ENCODE results near the gene TXNDC2. TPM values are rescaled to one million over a fixed set of nuclear protein-coding genes. Genes with fewer than 3 reads are reported as not detected.
"Not testable (repeated sequence)": the region's sequence is repeated elsewhere in the genome, so short reads cannot be mapped to it uniquely, and the experiment has no call there.

The TXNDC2 gene
- total and polyA plus RNA-seq, 2 experiments from 2014 or later, result not detected

DNA sequence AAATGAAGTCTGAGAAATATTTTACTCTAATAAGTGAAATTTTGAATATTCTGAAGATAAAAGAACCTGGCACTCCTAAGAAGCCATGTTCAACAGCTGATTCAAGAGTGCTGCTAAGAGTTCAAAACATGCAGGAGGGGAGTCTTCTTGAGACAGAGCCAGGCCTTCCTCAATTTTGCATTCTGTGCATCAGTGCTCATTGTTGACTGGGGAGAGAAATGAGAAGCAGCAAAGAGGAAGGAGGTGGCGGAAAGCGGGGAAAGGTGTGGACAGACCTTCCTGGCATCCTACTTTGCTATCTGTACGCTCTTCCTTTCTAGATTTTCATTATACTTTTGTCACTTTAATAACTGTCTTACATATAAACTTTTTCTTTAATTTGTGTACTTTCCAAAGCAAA, 29.7 kb upstream of the TXNDC2 start:
- H3K4me3 ChIP-seq, result no peak overlapping the region
- TF ChIP-seq, protein P1, sequence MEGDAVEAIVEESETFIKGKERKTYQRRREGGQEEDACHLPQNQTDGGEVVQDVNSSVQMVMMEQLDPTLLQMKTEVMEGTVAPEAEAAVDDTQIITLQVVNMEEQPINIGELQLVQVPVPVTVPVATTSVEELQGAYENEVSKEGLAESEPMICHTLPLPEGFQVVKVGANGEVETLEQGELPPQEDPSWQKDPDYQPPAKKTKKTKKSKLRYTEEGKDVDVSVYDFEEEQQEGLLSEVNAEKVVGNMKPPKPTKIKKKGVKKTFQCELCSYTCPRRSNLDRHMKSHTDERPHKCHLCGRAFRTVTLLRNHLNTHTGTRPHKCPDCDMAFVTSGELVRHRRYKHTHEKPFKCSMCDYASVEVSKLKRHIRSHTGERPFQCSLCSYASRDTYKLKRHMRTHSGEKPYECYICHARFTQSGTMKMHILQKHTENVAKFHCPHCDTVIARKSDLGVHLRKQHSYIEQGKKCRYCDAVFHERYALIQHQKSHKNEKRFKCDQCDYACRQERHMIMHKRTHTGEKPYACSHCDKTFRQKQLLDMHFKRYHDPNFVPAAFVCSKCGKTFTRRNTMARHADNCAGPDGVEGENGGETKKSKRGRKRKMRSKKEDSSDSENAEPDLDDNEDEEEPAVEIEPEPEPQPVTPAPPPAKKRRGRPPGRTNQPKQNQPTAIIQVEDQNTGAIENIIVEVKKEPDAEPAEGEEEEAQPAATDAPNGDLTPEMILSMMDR (IDR thresholded peaks at IDR 0.05; ENCODE audit: low read depth, low read length), result no peak
- peaks cover 42% of the 10 kb centered on the region for H3K27me3 ChIP-seq
- H3K36me3 ChIP-seq, result no peaks in the 10 kb centered on the region
- H3K9me3 ChIP-seq (ENCODE audit: low read depth), result no peaks in the 10 kb centered on the region
- H3K4me1 ChIP-seq (ENCODE audit: low read depth), result peaks cover 3% of the 10 kb centered on the region
- H3K27ac ChIP-seq, result no peak overlapping the region
- no peak for DNase-seq (ENCODE audit: low read depth in 1 of 2, low spot score in 1 of 2)

DNA sequence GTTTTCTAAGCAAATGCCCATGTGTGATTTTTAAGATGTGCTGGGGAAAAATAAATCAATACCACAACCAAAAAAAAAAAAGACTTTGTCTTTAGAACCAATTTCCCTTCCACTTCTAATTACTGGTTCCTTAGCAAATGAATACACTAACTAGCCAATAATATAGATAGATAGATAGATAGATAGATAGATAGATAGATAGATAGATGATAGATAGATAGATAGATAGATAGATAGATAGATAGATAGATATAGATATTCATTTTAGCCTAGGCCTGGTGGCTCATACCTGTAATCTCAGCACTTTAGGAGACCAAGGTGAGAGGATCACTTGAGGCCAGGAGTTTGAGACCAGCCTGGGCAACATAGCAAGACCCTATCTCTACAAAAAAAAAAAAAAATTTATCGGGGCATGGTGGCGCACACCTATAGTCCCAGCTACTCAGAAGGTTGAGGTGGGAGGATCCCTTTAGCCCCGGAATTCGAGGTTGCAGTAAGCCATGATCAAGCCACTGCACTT, 28.2 kb upstream of the TXNDC2 start:
- H3K27ac ChIP-seq; H3K36me3 ChIP-seq; H3K9me3 ChIP-seq (ENCODE audit: low read depth); H3K4me3 ChIP-seq; H3K4me1 ChIP-seq (ENCODE audit: low read depth); DNase-seq (ENCODE audit: low read depth in 1 of 2, low spot score in 1 of 2): not testable (repeated sequence)
- H3K27me3 ChIP-seq, result peaks cover 51% of the 10 kb centered on the region

DNA sequence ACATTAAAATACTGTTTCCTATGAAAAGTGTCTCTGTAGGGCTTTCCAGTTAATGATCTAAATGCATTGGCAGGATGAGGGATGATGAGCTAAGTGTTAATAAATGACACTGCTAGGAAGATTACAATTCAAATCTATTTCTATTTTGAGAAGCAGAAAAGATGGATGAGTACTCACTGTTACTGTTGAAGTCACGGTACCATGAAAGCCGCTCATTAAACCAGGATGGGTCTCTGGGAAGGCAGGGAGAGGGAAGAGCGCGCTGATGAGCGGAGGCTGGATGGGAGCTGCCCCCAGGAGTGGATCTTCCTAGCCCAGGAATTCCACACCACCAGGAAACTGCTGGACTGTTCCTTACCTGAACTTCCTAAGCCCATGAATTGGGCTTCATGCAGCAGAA, 27.1 kb upstream of the TXNDC2 start:
- no peak for DNase-seq (ENCODE audit: low read depth in 1 of 2, low spot score in 1 of 2)
- TF ChIP-seq, protein P1 (IDR thresholded peaks at IDR 0.05; ENCODE audit: low read depth, low read length), result no peak
- Histone ChIP-seq H3K4me1 (ENCODE audit: low read depth) (peaks cover 3% of the 10 kb centered on the region), H3K27me3 (peaks cover 63% of the 10 kb centered on the region), H3K9me3 (ENCODE audit: low read depth) (no peaks in the 10 kb centered on the region), H3K4me3 (no peak overlapping the region), H3K36me3 (no peaks in the 10 kb centered on the region), H3K27ac (no peak overlapping the region)

DNA sequence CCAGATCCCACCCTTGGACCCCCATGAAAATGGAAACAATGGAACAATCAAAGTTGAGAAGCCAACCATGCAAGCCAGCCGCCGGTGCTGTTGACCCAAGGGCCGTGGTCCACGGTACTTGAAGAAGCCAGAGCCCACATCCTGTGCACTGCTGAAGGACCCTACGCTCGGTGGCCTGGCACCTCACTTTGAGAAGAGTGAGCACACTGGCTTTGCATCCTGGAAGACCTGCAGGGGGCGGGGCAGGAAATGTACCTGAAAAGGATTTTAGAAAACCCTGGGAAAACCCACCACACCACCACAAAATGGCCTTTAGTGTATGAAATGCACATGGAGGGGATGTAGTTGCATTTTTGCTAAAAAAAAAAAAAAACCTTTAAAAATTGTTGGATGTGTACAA, 26.5 kb upstream of the TXNDC2 start:
- Histone ChIP-seq H3K27me3 (peaks cover 66% of the 10 kb centered on the region), H3K4me1 (ENCODE audit: low read depth) (peaks cover 3% of the 10 kb centered on the region), H3K9me3 (ENCODE audit: low read depth) (no peaks in the 10 kb centered on the region), H3K4me3 (no peak overlapping the region), H3K36me3 (no peaks in the 10 kb centered on the region), H3K27ac (no peak overlapping the region)
- TF ChIP-seq, protein P1 (IDR thresholded peaks at IDR 0.05; ENCODE audit: low read depth, low read length), result no peak
- no peak for DNase-seq (ENCODE audit: low read depth in 1 of 2, low spot score in 1 of 2)

DNA sequence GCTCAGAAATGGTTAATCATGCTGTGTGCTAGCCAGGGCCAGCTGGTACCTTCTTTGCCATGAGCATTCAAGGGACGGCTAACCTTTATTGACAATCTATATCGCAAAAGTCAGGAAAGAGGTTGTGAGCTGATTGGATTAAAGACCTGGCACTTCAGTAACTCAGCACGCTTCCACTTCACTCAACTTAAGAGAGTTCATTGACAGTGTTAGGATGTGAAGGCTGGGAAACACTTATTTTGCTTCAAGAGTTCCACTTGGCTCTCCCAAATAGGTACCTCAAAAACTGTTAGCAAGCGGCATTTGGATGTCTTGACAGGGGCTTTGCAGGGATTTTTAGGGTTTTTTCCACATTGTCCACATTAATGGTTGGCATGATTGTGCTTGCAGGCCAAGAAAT, 25.1 kb upstream of the TXNDC2 start:
- Histone ChIP-seq H3K27me3 (peaks cover 56% of the 10 kb centered on the region), H3K36me3 (no peaks in the 10 kb centered on the region), H3K9me3 (ENCODE audit: low read depth) (no peaks in the 10 kb centered on the region), H3K4me3 (no peak overlapping the region), H3K4me1 (ENCODE audit: low read depth) (peaks cover 3% of the 10 kb centered on the region), H3K27ac (no peak overlapping the region)
- DNase-seq (ENCODE audit: low read depth in 1 of 2, low spot score in 1 of 2), result peak in 1 of 2 donors; percentile 67
- TF ChIP-seq, protein P1 (IDR thresholded peaks at IDR 0.05; ENCODE audit: low read depth, low read length), result no peak

DNA sequence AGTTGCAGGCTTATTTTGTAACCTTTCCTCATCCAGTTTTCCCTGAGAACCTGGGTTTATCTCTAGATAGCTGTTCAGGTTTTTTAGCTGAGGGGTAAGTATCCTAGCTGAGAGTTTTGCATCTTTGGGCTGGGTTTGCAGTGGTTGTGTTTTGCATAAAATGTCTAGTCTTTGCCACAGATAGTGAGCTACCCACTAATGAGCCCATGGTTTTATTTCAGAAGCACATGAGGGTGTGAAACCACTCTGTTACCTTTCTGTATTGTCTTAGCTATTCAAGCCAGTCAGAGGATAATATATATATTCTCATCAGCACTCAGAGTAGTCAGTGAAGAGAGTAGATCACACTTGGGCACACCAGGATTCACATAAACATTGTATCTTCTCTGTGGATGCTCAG, 24.6 kb upstream of the TXNDC2 start:
- H3K27ac ChIP-seq, result no peak overlapping the region
- H3K4me3 ChIP-seq, result no peak overlapping the region
- no peaks in the 10 kb centered on the region for H3K9me3 ChIP-seq (ENCODE audit: low read depth)
- peaks cover 3% of the 10 kb centered on the region for H3K4me1 ChIP-seq (ENCODE audit: low read depth)
- H3K36me3 ChIP-seq, result no peaks in the 10 kb centered on the region
- TF ChIP-seq, protein P1 (IDR thresholded peaks at IDR 0.05; ENCODE audit: low read depth, low read length), result no peak
- peaks cover 51% of the 10 kb centered on the region for H3K27me3 ChIP-seq
- DNase-seq (ENCODE audit: low read depth in 1 of 2, low spot score in 1 of 2), result no peak

All from cardiac muscle cell (in vitro differentiated cells and primary cell).